Neuronal stem cell (in vitro differentiated cells): ENCODE results near the gene PCGF2.

Source experiments
- DNase-seq: peaks from one replicate; pipeline ENCODE4 v3.0.0-alpha.2; 2013; ENCODE audit warnings: low spot score
- H2AFZ ChIP-seq: one replicate; pipeline ENCODE4 v1.6.1; 2013; ENCODE audit warnings: mild to moderate bottlenecking, low read length, inconsistent platforms
- H2AK5ac ChIP-seq: 2 replicates; pipeline ENCODE4 v1.6.1; 2013; ENCODE audit warnings: low read depth, mild to moderate bottlenecking, inconsistent platforms, low read length, moderate library complexity, mixed read lengths
- H2BK120ac ChIP-seq: 2 replicates; pipeline ENCODE4 v1.6.1; 2013; ENCODE audit warnings: low read depth, mild to moderate bottlenecking, inconsistent platforms, low read length, moderate library complexity, mixed read lengths
- H2BK12ac ChIP-seq: one replicate; pipeline ENCODE4 v1.6.1; 2013; ENCODE audit warnings: low read length, inconsistent platforms
- H2BK15ac ChIP-seq: 2 replicates; pipeline ENCODE4 v1.6.1; 2013; ENCODE audit warnings: mild to moderate bottlenecking, low read length, inconsistent platforms, mixed read lengths
- H2BK5ac ChIP-seq: one replicate; pipeline ENCODE4 v1.6.1; 2013; ENCODE audit warnings: inconsistent platforms, mild to moderate bottlenecking, low read length, moderate library complexity
- H3K14ac ChIP-seq: one replicate; pipeline ENCODE4 v1.6.1; 2013; ENCODE audit warnings: low read length, inconsistent platforms
- H3K18ac ChIP-seq: 2 replicates; pipeline ENCODE4 v1.6.1; 2013; ENCODE audit warnings: low read length, inconsistent platforms
- H3K23ac ChIP-seq: 2 replicates; pipeline ENCODE4 v1.6.1; 2013; ENCODE audit warnings: low read depth, mild to moderate bottlenecking, mixed read lengths, low read length, inconsistent platforms; ENCODE audit not compliant: poor library complexity
- H3K27ac ChIP-seq: replicated peaks from 3 replicates; pipeline ENCODE4 v1.5.1; 2013; ENCODE audit warnings: low read length, inconsistent platforms
- H3K27me3 ChIP-seq, 3 experiments: 2 replicates each; pipeline ENCODE4 v1.6.1; 2013; ENCODE audit warnings: low read length in 3 of 3, mild to moderate bottlenecking in 2 of 3, inconsistent platforms in 1 of 3, low read depth in 1 of 3, mixed read lengths in 1 of 3, moderate library complexity in 1 of 3; ENCODE audit not compliant: control insufficient read depth in 3 of 3, insufficient read depth in 3 of 3
- H3K36me3 ChIP-seq, 2 donors: replicated peaks in 1 of 2; 2 replicates each; pipeline ENCODE4 v1.6.1; 2013; ENCODE audit warnings: low read length in 2 of 2; ENCODE audit not compliant: control insufficient read depth in 2 of 2, insufficient read depth in 2 of 2
- H3K4ac ChIP-seq: 2 replicates; pipeline ENCODE4 v1.6.1; 2013; ENCODE audit warnings: inconsistent platforms, mild to moderate bottlenecking, low read length, moderate library complexity
- H3K4me1 ChIP-seq, 2 donors: 1 replicate in 1 of 2; 2 replicates in 1 of 2; pipeline ENCODE4 v1.6.1; 2013; ENCODE audit warnings: low read length in 2 of 2, low read depth in 1 of 2; ENCODE audit not compliant: control insufficient read depth in 2 of 2, insufficient read depth in 1 of 2
- H3K4me2 ChIP-seq: one replicate; pipeline ENCODE4 v1.6.1; 2013; ENCODE audit warnings: mild to moderate bottlenecking, low read length, inconsistent platforms; ENCODE audit not compliant: insufficient read depth, poor library complexity, severe bottlenecking
- H3K4me3 ChIP-seq, 2 donors: 2 replicates each; pipeline ENCODE4 v1.5.1; 2013; ENCODE audit warnings: low read length in 2 of 2, mild to moderate bottlenecking in 2 of 2, inconsistent platforms in 1 of 2, moderate library complexity in 1 of 2
- H3K79me1 ChIP-seq: one replicate; pipeline ENCODE4 v1.6.1; 2013; ENCODE audit warnings: low read depth, mild to moderate bottlenecking, inconsistent platforms, low read length, moderate library complexity
- H3K9ac ChIP-seq: one replicate; pipeline ENCODE4 v1.6.1; 2013; ENCODE audit warnings: mild to moderate bottlenecking, low read depth, low read length, inconsistent platforms; ENCODE audit not compliant: poor library complexity
- H3K9me3 ChIP-seq, 2 donors: replicated peaks in 1 of 2; 2 replicates each; pipeline versions ENCODE3 to v1.6.1; 2013; ENCODE audit warnings: low read length in 2 of 2, mild to moderate bottlenecking in 2 of 2, inconsistent platforms in 1 of 2, low read depth in 1 of 2, mixed read lengths in 1 of 2, moderate library complexity in 1 of 2; ENCODE audit not compliant: control insufficient read depth in 2 of 2, insufficient read depth in 1 of 2
- H4K8ac ChIP-seq: one replicate; pipeline ENCODE4 v1.6.1; 2013; ENCODE audit warnings: low read depth, mild to moderate bottlenecking, inconsistent platforms, low read length, moderate library complexity
- H4K91ac ChIP-seq: one replicate; pipeline ENCODE4 v1.6.1; 2013; ENCODE audit warnings: low read length, low read depth, mild to moderate bottlenecking, inconsistent platforms; ENCODE audit not compliant: poor library complexity
- WGBS, 2 donors: extraction: QIAGEN DNeasy Blood & Tissue Kit; methylation state at CpG; one replicate each; pipeline ENCODE4 v1.1.7; 2013; ENCODE audit warnings: missing lambda C conversion rate in 2 of 2, mixed read lengths in 1 of 2; ENCODE audit not compliant: insufficient read length in 2 of 2, insufficient replicate concordance in 1 of 2; ENCODE audit errors: extremely low coverage in 2 of 2; 5-methylcytosine and 5-hydroxymethylcytosine counted together

The PCGF2 gene

GRCh38 chr17:38732376-38733281, 15.5 kb downstream of the PCGF2 start:
- Histone ChIP-seq H3K79me1 (no peaks in the 10 kb centered on the region), H2BK12ac (no peak overlapping the region), H3K27me3 (no peaks in the 10 kb centered on the region), H3K27ac (no peak overlapping the region), H3K23ac (peak overlapping the region; percentile 58), H3K4ac (no peak overlapping the region), H2BK5ac (no peak overlapping the region), H3K4me3 (no peak overlapping the region), H4K8ac (no peak overlapping the region), H2BK15ac (no peak overlapping the region), H3K9me3 (no peaks in the 10 kb centered on the region), H3K18ac (no peak overlapping the region), H3K4me1 (peaks cover 9 to 12% of the 10 kb centered on the region in 2 donors), H2AFZ (no peak overlapping the region), H3K14ac (no peak overlapping the region), H4K91ac (no peak overlapping the region), H2BK120ac (no peak overlapping the region), H3K36me3 (peaks cover 21 to 68% of the 10 kb centered on the region in 2 donors), H2AK5ac (no peak overlapping the region), H3K9ac (no peak overlapping the region), H3K4me2 (no peak overlapping the region)
- DNase-seq: no peak
- WGBS, 2 donors: no CpG with 5 or more reads among the region's 7 CpGs

- Histone ChIP-seq H4K8ac (no peak overlapping the region), H3K18ac (no peak overlapping the region), H3K4me3 (no peak overlapping the region), H3K23ac (no peak overlapping the region), H2AFZ (no peak overlapping the region), H3K4ac (no peak overlapping the region), H3K27ac (no peak overlapping the region), H2BK120ac (no peak overlapping the region), H3K4me2 (no peak overlapping the region), H3K79me1 (no peaks in the 10 kb centered on the region), H2AK5ac (no peak overlapping the region), H2BK12ac (no peak overlapping the region), H3K9me3 (no peaks in the 10 kb centered on the region), H3K9ac (peak overlapping the region; percentile 3), H4K91ac (no peak overlapping the region), H3K36me3 (peaks cover 21 to 60% of the 10 kb centered on the region in 2 donors), H3K4me1 (peaks cover 9 to 12% of the 10 kb centered on the region in 2 donors), H3K27me3 (no peaks in the 10 kb centered on the region), H2BK5ac (no peak overlapping the region), H2BK15ac (no peak overlapping the region), H3K14ac (no peak overlapping the region)
- DNase-seq: no peak
- no CpG with 5 or more reads among the region's 8 CpGs for WGBS, 2 donors
These were observed 16.4 kb downstream of the PCGF2 start for GRCh38 chr17:38731526-38732294.

- Histone ChIP-seq H3K36me3 (peaks cover 19 to 53% of the 10 kb centered on the region in 2 donors), H3K79me1 (no peaks in the 10 kb centered on the region), H3K18ac (peak overlapping the region; percentile 6), H3K9ac (peak overlapping the region; percentile 67), H3K4me3 (peak overlapping the region; percentile 53 to 82), H2BK5ac (no peak overlapping the region), H4K8ac (no peak overlapping the region), H3K4me1 (peaks cover 9 to 12% of the 10 kb centered on the region in 2 donors), H3K27ac (peak overlapping the region; percentile 54), H3K14ac (no peak overlapping the region), H2AK5ac (peak overlapping the region; percentile 28), H2BK120ac (no peak overlapping the region), H2AFZ (peak overlapping the region; percentile 82), H3K4me2 (peak overlapping the region; percentile 89), H3K4ac (no peak overlapping the region), H4K91ac (no peak overlapping the region), H3K9me3 (no peaks in the 10 kb centered on the region), H2BK15ac (no peak overlapping the region), H3K23ac (no peak overlapping the region), H2BK12ac (no peak overlapping the region), H3K27me3 (no peaks in the 10 kb centered on the region)
- no CpG with 5 or more reads among the region's 27 CpGs for WGBS, 2 donors
- no peak for DNase-seq
These were observed 17.4 kb downstream of the PCGF2 start for GRCh38 chr17:38730526-38731379.
